NCI-H345 treated with DMSO at 0.1 percent for 48 hours (cell line): ENCODE data around the gene ADAM17.

Experiments
- DNase-seq: peaks from one replicate; lab custom pipeline; 2025; ENCODE audit not compliant: unreplicated experiment; lab: John Stamatoyannopoulos, UW

Gene ADAM17

GRCh38 chr2:9474361-9475057 is 81.1 kb downstream of the ADAM17 start, which contains the start of gene IAH1:
IAH1 (plus strand) TSS chr2:9474551; CDS start chr2:9474567, 16 bp downstream.
- DNase-seq: peak; percentile 32

GRCh38 chr2:9473985-9474360 is 81.7 kb downstream of the ADAM17 start:
- DNase-seq: no peak

GRCh38 chr2:9473308-9473984 is 82.2 kb downstream of the ADAM17 start:
- DNase-seq: no peak

- DNase-seq: no peak
Observed at GRCh38 chr2:9472511-9472910, 83.1 kb downstream of the ADAM17 start.

- DNase-seq: no peak
Observed at GRCh38 chr2:9471206-9471605, 84.4 kb downstream of the ADAM17 start.

DNA sequence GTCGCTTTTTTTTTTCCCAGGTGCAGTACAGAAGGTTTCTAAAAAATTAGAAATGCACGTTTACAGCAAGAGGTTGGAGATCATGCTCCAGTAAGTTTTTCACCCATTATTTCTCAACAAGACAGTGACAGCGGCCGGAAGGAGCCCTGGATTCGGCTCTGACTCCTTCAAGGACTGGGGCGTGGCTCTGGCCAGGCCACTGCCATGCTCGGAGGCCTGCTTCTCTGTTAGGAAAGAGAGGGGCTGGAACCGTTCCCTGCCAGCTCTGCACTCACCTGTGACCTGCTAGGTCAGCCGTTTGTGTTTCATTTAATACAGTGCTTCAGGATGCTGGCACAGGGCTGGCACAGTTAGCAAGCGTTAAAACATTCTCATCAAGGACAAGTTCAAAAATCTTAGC is 87.9 kb downstream of the ADAM17 start:
- no peak for DNase-seq

GRCh38 chr2:9466147-9466683 is 89.4 kb downstream of the ADAM17 start:
- no peak for DNase-seq

DNA sequence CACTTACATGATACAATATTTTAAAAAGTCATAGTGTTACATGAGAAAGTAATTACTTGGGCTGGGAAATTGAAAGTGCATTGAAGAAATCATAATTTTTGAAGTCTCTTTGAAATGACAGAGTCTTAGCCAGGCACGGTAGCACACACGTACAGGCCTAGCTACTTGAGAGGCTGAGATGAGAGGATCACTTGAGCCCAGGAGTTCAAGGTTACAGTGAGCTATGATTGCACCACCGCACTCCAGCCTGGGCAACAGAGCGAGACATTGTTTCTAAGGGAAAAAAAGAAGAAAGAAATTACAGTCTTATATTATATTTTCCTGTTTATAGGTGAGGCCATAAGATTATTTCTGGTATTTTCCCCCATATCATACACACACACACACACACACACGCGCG is 90.5 kb downstream of the ADAM17 start:
- DNase-seq: no peak

- no peak for DNase-seq
Observed at GRCh38 chr2:9463698-9464034, 92.0 kb downstream of the ADAM17 start.

- peak; percentile 54 for DNase-seq
Observed at GRCh38 chr2:9462886-9463697, 92.5 kb downstream of the ADAM17 start.

DNA sequence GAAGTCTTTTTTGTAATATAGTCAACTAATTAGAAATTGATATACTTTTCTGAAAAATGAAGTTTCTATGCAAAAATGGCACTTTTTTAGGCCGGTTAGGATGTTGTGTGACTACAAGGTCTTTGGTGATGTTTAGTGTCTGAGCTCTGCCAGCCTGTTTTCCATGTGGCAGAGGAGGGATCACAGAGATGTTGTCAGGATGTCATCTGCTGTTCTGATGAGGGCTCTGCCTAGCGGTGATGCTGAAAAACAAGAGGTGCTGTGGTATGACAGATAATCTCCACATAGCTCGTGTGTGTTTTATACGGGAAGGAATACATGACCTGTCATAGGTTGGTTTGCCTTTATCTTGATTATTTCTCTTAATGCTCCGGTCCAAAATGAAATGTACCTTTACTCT is 93.3 kb downstream of the ADAM17 start:
- no peak for DNase-seq

DNA sequence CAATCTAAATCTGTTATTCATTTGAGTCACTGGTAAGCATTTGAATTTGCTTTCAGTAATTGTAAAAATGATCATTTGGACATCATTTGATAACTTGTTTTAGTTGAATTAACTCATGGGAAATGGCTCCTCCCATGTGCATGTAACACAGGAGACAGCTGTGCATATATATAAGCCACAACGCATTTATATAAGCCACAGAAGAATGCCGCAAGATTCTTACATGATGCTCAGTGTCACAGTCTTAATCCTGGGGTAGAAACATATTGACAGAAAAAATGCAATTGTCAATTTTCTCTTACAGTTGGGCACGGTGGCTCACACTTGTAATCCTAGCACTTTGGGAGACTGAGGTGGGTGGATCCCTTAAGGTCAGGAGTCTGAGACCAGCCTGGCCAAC is 94.6 kb downstream of the ADAM17 start:
- DNase-seq: no peak

GRCh38 chr2:9460441-9461017 is 95.1 kb downstream of the ADAM17 start:
- no peak for DNase-seq

GRCh38 chr2:9451231-9451630 is 104.4 kb downstream of the ADAM17 start:
- DNase-seq: no peak

DNA sequence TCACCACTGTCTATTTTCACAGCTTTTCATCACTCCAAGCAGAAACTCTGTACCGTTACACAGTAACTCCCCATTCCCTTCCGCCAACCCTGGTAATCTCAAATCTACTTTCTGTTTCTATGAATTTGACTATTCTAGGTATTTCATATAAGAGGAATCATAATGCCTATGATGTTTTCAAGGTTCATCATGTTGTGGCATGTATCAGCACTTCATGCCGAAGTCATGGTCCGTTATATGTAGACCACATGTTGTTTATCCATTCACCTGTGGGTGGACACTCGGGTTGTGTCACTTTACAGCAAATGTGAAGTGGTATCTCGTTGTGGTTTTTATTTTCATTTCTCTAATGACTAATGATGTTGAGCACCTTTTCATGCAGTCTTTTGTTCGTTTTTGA is 110.5 kb downstream of the ADAM17 start:
- no peak for DNase-seq

- no peak for DNase-seq
Observed at GRCh38 chr2:9443526-9443925, 112.1 kb downstream of the ADAM17 start.

DNA sequence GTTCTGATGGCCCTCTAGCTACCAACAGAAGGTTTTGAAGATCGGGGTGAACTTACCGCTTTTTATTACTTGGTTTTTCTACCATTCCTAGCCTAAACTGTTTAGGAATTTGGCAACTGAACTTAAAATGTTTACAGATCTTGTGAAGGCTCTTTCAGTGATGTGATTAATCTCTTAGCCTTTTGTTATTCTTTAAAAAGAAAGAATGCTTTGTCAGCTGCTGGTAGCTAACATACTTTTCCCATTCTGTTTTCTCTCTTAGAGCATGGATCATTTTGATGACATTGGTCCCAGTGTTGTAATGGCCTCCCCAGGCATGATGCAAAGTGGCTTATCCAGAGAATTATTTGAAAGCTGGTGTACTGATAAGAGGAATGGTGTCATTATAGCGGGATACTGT is 114.1 kb downstream of the ADAM17 start:
- DNase-seq: no peak

- no peak for DNase-seq
Observed at GRCh38 chr2:9440058-9440727, 115.4 kb downstream of the ADAM17 start.

GRCh38 chr2:9439536-9439935 is 116.1 kb downstream of the ADAM17 start:
- no peak for DNase-seq
